ENCODE measurements around the gene LINC00237. TPM values are rescaled to one million over a fixed set of nuclear protein-coding genes. Genes with fewer than 3 reads are reported as not detected.

LINC00237 gene
- total RNA-seq, 1 experiment from 2014 or later = 0.90 TPM

DNA sequence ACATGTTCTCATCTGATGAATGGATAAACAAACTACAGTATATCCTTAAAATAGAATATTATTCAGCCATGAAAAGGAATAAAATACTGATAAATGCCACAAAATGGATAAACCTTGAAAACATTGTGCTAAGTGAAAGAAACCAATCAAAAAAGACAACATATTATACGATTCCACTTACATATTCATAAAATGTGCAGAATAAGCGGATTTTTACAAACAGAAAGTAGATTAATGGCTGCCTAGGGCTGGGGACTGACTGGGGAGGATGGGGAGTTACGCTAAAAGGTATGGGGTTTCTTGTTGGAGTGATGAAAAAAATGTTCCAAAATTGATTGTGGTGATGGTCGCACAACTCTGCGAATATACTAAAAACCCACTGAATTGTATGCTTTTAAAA lies 49.1 kb upstream of the LINC00237 start:
- H3K27me3 ChIP-seq (ENCODE audit: insufficient read depth, low read length) = no peaks in the 10 kb centered on the region
- H2AFZ ChIP-seq (ENCODE audit: low read length) = no peak overlapping the region
- H4K20me1 ChIP-seq (ENCODE audit: control insufficient read depth, insufficient read depth, insufficient read length) = no peaks in the 10 kb centered on the region
- H3K27ac Mint-ChIP-seq = no peak overlapping the region; a peak in 1 of 7 replicates
- H3K18ac ChIP-seq (ENCODE audit: insufficient read length, low read depth, low read length) = no peak overlapping the region
- no peaks in the 10 kb centered on the region for H3K27me3 Mint-ChIP-seq (ENCODE audit: low read depth)
- H3K4me1 ChIP-seq (ENCODE audit: insufficient read depth, low read length) = no peaks in the 10 kb centered on the region
- no peak overlapping the region for H3K27ac ChIP-seq (ENCODE audit: insufficient read length, low read depth, low read length)
- H2BK5ac ChIP-seq (ENCODE audit: insufficient read length, low read length) = no peak overlapping the region
- no peak overlapping the region for H4K5ac ChIP-seq (ENCODE audit: insufficient read length, low read depth, low read length)
- peaks cover 0 to 3% of the 10 kb centered on the region in 2 experiments; a peak in 2 of 4 replicates for H3K4me1 Mint-ChIP-seq
- no peaks in the 10 kb centered on the region for H3K23me2 ChIP-seq (ENCODE audit: insufficient read length, low read depth, low read length, poor library complexity, severe bottlenecking)
- no peak overlapping the region for H3K9ac ChIP-seq (ENCODE audit: extremely low read depth, insufficient read length, low read length)
- no peaks in the 10 kb centered on the region for H3K9me3 ChIP-seq (ENCODE audit: control insufficient read depth, low read depth, low read length)
- H3K36me3 Mint-ChIP-seq (ENCODE audit: insufficient read depth in 1 of 3, low read depth in 3 of 3) = peaks cover 5 to 20% (median 12%) of the 10 kb centered on the region in 3 experiments; a peak in 6 of 7 replicates
- H3K79me1 ChIP-seq (ENCODE audit: insufficient read depth, low read depth, low read length, poor library complexity, severe bottlenecking) = no peaks in the 10 kb centered on the region
- no CpG with 5 or more reads among the region's 5 CpGs for WGBS (ENCODE audit: extremely low coverage, insufficient read length, low lambda C conversion rate)
- H3T11ph ChIP-seq (ENCODE audit: low read length) = no peak overlapping the region
- H2BK15ac ChIP-seq (ENCODE audit: low read depth, low read length) = no peak overlapping the region
- H3K14ac ChIP-seq (ENCODE audit: insufficient read depth, low read length) = no peak overlapping the region
- H2AK5ac ChIP-seq (ENCODE audit: insufficient read length, low read length) = no peak overlapping the region
- no peak overlapping the region for H3K4me3 Mint-ChIP-seq
- no peak overlapping the region for H3K23ac ChIP-seq (ENCODE audit: insufficient read length, low read depth, low read length)
- H3K4ac ChIP-seq (ENCODE audit: low read depth, low read length) = no peak overlapping the region
- H2BK120ac ChIP-seq (ENCODE audit: low read depth, low read length, poor library complexity, severe bottlenecking) = no peak overlapping the region
- no peak overlapping the region for H4K8ac ChIP-seq (replicated peaks; ENCODE audit: insufficient read length, low read depth, low read length)
- no peak overlapping the region for H2BK12ac ChIP-seq (ENCODE audit: insufficient read length, low read depth, low read length)
- TF ChIP-seq, protein P1, sequence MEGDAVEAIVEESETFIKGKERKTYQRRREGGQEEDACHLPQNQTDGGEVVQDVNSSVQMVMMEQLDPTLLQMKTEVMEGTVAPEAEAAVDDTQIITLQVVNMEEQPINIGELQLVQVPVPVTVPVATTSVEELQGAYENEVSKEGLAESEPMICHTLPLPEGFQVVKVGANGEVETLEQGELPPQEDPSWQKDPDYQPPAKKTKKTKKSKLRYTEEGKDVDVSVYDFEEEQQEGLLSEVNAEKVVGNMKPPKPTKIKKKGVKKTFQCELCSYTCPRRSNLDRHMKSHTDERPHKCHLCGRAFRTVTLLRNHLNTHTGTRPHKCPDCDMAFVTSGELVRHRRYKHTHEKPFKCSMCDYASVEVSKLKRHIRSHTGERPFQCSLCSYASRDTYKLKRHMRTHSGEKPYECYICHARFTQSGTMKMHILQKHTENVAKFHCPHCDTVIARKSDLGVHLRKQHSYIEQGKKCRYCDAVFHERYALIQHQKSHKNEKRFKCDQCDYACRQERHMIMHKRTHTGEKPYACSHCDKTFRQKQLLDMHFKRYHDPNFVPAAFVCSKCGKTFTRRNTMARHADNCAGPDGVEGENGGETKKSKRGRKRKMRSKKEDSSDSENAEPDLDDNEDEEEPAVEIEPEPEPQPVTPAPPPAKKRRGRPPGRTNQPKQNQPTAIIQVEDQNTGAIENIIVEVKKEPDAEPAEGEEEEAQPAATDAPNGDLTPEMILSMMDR (conservative IDR thresholded peaks at IDR 0.05) = no peak
- DNase-seq = no peak
- H3K4me2 ChIP-seq (ENCODE audit: insufficient read depth, insufficient read length, low read length) = no peak overlapping the region
- no peaks in the 10 kb centered on the region; a peak in 1 of 5 replicates for H3K9me3 Mint-ChIP-seq
- no peaks in the 10 kb centered on the region for H3K79me2 ChIP-seq (ENCODE audit: insufficient read depth, low read length)
- H2BK20ac ChIP-seq (ENCODE audit: low read depth, low read length, poor library complexity, severe bottlenecking) = no peak overlapping the region
- no peak overlapping the region for H4K91ac ChIP-seq (ENCODE audit: insufficient read length, low read depth, low read length)
- no peak overlapping the region for H3K56ac ChIP-seq (ENCODE audit: insufficient read length, low read depth, low read length)

All from H9 (cell line).